DOHH2 (cell line): ENCODE results near the gene RGS17.

Source experiments
- EZH2phosphoT487 ChIP-seq: fragments of 200-600 bp; sonication (generic); IDR thresholded peaks from 2 replicates; pipeline ENCODE4 v1.6.1; 2017; ENCODE audit warnings: borderline replicate concordance, mild to moderate bottlenecking, antibody characterized with exemption, low read length, moderate library complexity, mixed read lengths
- TF ChIP-seq, protein P1 (sequence below): fragments of 200-600 bp; sonication (generic); IDR thresholded peaks from one replicate; pipeline ENCODE4 v1.5.1; 2014; ENCODE audit warnings: antibody characterized with exemption, mild to moderate bottlenecking, low read depth, low read length; ENCODE audit not compliant: poor library complexity, severe bottlenecking

DNA sequence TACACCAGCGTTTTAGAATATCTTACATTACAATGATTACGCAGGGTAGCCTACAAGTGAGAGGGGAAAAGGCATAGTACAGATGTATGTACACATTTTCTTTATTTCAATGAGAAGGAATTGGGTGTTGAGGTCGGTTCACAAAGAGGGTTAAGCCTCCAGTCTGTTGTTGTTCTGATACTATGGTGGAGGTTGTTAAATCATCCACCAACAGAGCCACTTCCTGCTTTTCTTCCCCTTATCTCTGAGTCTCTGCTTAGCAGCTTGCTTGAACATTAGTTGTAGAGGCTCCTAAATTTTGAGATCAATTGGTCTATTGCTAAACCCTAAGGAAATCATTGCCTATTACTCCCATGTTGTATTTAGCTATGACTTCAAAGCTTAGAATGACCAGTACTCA, 7.3 kb downstream of the RGS17 start:
- TF ChIP-seq, protein P1, sequence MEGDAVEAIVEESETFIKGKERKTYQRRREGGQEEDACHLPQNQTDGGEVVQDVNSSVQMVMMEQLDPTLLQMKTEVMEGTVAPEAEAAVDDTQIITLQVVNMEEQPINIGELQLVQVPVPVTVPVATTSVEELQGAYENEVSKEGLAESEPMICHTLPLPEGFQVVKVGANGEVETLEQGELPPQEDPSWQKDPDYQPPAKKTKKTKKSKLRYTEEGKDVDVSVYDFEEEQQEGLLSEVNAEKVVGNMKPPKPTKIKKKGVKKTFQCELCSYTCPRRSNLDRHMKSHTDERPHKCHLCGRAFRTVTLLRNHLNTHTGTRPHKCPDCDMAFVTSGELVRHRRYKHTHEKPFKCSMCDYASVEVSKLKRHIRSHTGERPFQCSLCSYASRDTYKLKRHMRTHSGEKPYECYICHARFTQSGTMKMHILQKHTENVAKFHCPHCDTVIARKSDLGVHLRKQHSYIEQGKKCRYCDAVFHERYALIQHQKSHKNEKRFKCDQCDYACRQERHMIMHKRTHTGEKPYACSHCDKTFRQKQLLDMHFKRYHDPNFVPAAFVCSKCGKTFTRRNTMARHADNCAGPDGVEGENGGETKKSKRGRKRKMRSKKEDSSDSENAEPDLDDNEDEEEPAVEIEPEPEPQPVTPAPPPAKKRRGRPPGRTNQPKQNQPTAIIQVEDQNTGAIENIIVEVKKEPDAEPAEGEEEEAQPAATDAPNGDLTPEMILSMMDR: no peak
- TF ChIP-seq EZH2phosphoT487: no peak
